Measurements from ENCODE around the gene PTPRK.

- TF ChIP-seq CTCF (IDR thresholded peaks at IDR 0.05) (no peak), POLR2A (IDR thresholded peaks at IDR 0.05) (no peak)
Measured at GRCh38 chr6:128053109-128053508, 467.3 kb downstream of the PTPRK start.

All from suprapubic skin (tissue), 3 donors.